ENCODE results near the gene STK32B.
A peak's percentile ranks its signal among the peaks of the same experiment; 100 is the strongest.

Gene STK32B

DNA sequence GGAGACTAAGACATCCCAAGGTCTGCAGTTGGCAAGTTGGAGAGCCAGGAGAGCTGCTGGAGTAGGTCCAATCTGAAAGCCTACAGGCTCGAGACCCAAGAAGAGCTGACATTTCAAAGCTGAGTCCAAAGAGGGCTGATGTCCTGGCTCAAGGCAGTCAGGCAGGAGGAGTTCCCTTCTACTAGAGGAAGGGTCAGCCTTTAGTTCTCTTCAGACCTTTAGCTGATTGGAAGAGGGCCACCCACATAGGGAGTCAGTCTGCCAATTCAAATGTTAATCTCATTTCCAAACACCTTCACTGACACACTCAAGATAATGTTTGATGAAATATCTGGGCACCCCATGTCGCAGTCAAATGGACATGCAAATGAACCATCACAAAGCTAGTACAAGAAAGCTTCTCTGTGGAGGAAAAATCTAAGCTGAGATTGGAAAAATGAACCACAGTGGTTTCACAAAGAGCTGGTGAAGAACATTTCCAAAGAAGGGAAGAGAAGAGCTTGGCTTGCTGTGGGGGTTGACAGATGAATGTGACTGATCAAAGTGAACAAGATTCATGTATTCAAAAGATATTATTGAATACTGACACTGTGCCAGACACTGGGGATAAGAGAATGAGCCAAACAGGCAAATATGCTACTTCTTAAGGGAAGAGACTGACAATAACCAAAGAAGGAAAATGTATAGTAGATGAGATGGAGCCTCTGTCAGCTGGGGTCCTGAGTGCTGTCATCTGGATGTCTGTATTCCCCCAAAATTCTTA, 61.2 kb downstream of the STK32B start:
- no peak for DNase-seq (ENCODE audit: low read depth, low spot score)
- H3K4me3 ChIP-seq (ENCODE audit: low read length), result no peak overlapping the region

DNA sequence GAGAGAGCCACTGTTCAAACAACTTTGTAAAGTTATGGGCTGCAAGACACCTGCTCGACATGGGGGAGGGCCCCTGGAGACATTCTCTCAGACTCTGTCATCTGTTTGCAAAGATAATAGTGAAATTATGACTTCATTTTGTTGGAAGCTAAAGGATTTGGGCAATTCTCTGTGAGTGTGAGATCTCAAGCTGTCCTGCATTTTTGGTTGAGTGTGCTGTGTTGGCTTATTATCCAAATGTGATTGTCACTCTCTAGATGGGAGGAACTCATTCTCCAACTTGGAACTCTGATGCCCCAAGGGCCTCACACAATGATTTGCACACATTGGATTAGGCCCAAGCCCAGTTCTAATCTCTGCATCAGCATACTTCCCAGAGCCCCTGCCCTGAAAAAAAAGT, 63.7 kb downstream of the STK32B start:
- DNase-seq (ENCODE audit: low read depth, low spot score), result no peak
- no peak overlapping the region for H3K4me3 ChIP-seq (ENCODE audit: low read length)

GRCh38 chr4:5118091-5118786, 67.0 kb downstream of the STK32B start:
- DNase-seq (ENCODE audit: low read depth, low spot score), result no peak
- H3K4me3 ChIP-seq (ENCODE audit: low read length), result no peak overlapping the region

DNA sequence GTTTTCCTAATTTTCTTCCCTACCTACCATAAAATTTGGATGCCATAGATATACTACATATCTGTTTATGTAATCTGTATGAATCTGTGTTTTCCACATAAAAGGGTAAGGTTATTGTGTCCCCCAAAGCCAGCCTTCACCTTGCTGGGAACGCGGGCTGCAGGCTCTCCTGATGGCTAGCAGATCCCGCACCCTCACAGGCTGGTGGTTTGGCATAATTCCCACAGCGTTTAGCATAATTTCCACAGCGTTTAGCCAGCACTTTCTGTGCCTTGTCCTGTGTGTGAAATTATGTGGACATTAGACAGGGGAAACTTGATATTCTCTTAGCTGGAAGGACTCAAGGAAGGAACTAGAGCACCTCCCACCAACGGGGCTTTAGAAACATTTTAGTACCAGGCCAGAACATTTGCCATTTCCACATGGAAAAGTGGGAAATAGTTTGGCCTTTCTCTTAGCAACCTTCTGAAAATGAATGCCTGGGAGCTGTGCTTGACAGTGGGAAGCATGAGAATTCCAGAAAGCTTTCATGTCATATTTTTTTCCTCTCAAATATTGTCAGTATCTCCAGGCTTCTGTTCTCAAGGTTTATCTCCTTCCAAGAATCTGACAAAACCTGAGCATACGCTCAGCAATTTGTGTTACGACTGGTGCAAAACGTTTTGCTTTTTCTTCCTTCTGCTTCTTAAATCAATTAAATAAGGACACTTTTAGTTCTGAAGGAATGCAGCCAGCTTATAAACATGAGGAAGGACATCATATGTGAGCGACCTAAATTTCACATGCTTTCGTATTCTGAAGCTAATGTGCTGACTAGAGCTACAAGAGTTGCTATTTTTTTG, 67.9 kb downstream of the STK32B start:
- DNase-seq (ENCODE audit: low read depth, low spot score), result no peak
- no peak overlapping the region for H3K4me3 ChIP-seq (ENCODE audit: low read length)

DNA sequence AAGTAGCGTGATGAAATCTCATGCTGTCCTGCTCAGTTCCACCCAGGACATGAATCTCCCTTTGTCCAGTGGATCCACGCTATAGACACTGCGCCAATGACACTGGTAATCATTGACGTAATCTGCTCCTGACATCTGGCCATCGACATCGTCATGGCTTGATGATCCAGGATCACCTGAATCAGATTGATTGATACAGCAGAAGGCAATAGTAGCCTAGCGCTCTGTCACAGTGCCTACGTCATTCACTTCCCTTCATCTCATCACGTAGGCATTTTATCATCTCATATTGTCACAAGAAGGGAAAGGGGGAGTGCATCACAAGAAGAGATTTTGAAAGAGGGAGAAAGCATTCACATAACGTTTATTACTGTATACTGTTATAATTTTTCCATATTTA, 68.8 kb downstream of the STK32B start:
- DNase-seq (ENCODE audit: low read depth, low spot score), result no peak

DNA sequence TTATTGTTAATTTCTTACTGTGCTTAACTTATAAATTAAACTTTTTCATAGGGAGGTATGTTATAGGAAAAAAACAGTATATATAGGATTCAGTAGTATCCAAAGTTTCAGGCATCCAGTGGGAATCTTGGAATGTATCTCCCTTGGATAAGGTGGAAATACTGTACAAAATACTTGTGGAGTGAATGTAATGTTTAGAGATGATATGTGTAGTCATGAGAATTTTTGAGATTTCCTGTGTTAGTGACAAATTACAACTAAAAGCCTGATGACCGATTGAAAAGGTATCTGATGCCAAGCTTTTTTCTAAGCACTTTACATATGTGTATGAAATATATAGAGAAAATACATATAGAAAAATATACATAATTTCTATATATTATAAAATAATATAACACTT, 69.2 kb downstream of the STK32B start:
- DNase-seq (ENCODE audit: low read depth, low spot score), result no peak
- no peak overlapping the region for H3K4me3 ChIP-seq (ENCODE audit: low read length)

More for the DNA sequence above, 68.8 kb downstream of the STK32B start:
- no peak overlapping the region for H3K4me3 ChIP-seq (ENCODE audit: low read length)

- H3K4me3 ChIP-seq (ENCODE audit: low read length), result no peak overlapping the region
- no peak for DNase-seq (ENCODE audit: low read depth, low spot score)
These were observed 70.8 kb downstream of the STK32B start for GRCh38 chr4:5122114-5122513.

DNA sequence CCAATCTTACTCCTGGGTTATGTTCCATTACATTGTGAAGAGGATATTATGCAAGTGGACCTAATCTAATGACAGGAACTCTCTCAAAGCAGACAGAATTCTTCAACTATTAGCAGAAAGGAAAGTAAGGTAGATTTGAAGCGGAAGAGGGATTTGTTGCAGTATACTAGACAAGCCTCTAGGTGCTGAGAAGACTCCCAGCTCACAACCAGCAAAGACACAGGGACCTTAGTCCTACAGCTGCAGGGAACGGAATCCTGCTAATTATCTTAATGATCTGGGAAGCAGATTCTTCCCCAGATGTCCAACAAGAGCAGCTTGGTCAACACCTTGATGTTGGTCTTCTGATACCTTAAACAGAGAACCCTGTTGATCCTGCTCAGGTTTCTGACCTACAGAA, 73.6 kb downstream of the STK32B start:
- no peak overlapping the region for H3K4me3 ChIP-seq (ENCODE audit: low read length)
- DNase-seq (ENCODE audit: low read depth, low spot score), result no peak

- DNase-seq (ENCODE audit: low read depth, low spot score), result no peak
- no peak overlapping the region for H3K4me3 ChIP-seq (ENCODE audit: low read length)
These were observed 74.0 kb downstream of the STK32B start for GRCh38 chr4:5125321-5125720.

GRCh38 chr4:5126231-5126630, 75.0 kb downstream of the STK32B start:
- no peak for DNase-seq (ENCODE audit: low read depth, low spot score)
- H3K4me3 ChIP-seq (ENCODE audit: low read length), result no peak overlapping the region

DNA sequence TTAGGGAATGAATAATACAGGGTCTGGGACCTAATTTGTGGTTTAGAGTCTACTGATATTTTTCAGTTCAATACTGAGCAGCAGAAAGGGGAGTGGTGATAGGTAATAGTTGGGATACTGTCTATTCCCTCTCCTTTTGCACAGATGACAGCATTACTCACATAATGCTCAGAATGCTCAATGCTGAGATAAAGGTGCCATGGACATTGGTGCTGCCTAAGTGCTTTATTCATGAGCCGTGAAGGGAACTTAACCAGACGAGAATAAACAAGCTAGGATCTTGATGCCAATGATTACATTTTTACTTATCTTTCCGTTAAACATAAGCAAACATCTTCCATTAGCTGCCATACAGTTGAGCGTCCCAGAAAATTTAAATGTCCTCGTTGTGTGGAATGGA, 75.6 kb downstream of the STK32B start:
- no peak for DNase-seq (ENCODE audit: low read depth, low spot score)

DNA sequence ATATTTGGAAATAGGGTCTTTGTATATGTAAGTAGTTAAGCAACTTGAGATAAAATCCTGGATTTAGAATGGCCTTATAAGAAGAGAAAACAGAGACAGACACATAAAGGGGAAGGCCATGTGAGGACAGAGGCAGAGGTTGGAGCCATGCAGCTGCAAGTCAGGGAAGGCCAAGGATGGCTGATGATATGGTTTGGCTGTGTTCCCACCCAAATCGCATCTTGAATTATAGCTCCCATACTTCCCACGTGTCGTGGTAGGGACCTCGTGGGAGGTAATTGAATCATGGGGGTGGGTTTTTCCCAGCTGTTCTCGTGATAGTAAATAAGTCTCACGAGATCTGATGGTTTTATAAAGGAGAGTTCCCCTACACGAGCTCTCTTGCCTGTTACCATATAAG, 76.3 kb downstream of the STK32B start:
- no peak overlapping the region for H3K4me3 ChIP-seq (ENCODE audit: low read length)
- no peak for DNase-seq (ENCODE audit: low read depth, low spot score)

More for the DNA sequence above, 75.6 kb downstream of the STK32B start:
- H3K4me3 ChIP-seq (ENCODE audit: low read length), result no peak overlapping the region

DNA sequence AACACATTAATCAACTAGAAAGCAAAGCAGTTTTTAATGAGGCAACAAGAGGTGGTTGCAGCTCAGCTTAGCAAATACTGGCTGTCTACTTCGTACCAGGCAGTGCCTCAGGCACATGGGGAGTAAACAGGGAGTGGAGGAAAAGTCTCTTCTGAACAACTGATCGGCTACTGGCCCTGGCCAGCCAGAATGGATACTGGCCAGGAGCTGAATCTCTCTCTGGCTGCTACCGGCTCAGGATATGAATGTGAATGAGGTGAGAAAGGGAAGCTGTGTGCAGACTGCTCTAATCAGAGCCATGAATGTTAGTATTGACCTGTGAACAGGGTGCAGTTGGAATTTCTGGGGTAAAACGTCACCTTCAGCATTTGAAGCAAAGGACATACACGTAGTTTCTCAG, 77.3 kb downstream of the STK32B start:
- DNase-seq (ENCODE audit: low read depth, low spot score), result no peak
- H3K4me3 ChIP-seq (ENCODE audit: low read length), result no peak overlapping the region

DNA sequence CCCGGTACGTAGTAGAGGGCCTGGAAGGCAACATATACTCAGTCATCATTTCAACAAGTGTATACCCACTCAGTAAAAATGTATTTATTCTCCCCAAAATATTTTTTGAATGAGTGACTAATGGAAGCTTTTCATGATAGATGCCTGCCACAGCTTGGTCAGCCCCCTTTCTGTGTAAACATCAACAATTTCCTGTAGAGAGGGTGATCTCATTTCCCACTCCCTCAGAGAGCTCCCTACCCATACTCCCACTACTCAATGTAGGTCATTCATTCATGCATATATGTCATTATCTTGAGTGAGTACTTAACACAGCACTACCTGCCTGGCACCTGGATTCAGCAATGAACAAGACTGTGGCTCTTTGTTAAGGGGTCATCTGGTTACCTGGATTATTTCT, 81.9 kb downstream of the STK32B start:
- H3K4me3 ChIP-seq (ENCODE audit: low read length), result no peak overlapping the region
- DNase-seq (ENCODE audit: low read depth, low spot score), result no peak

DNA sequence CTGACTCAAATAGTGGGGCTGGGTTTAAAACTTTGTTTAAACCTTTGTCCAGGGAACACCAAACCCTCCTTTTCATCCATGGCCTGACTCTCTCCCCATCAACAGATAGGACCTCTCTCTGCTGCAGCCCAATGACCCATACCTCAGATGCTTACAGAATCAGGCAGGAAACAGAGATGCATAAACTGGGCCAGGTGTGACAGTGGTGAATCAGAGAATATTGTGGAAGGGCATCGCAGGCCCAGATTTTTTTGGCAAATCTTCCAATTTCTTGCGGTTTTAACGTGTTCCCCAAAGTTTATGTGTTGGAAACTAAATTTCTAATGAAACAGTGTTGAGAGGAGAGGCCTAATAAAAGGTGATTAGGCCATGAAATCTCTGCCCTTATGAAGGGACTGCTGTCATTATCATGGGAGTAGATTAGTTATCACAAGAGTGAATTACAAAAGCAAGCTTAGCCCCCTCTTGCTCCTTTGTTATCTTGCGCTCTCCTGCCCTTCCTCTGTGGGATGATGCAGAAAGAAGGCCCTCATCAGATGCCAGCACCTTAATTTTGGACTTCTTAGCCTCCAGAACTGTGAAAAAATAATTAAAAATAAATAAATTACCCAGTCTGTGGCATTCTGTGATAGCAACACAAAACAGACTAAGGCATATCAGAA, 82.8 kb downstream of the STK32B start:
- no peak for DNase-seq (ENCODE audit: low read depth, low spot score)
- no peak overlapping the region for H3K4me3 ChIP-seq (ENCODE audit: low read length)

DNA sequence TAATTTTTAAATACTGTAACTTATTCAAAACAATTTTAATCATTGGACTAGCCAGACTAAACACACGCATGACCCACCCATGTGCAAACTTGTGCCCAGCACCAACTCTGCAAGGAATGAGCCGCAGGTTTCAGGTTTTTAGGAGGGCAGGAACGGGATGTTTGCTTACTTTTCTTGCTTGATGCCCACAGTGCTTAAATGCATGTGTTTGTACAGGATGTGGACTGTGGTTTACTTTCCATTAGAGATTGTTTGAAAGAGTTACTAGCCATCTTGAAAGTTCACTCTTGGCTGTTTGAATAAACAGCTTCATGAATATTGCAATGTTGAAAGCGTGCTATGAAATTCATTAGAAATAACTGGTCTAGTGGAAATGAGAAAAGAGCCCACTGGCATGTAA, 83.3 kb downstream of the STK32B start:
- no peak overlapping the region for H3K4me3 ChIP-seq (ENCODE audit: low read length)
- DNase-seq (ENCODE audit: low read depth, low spot score), result peak; percentile 37

- H3K4me3 ChIP-seq (ENCODE audit: low read length), result no peak overlapping the region
- no peak for DNase-seq (ENCODE audit: low read depth, low spot score)
These were observed 85.9 kb downstream of the STK32B start for GRCh38 chr4:5137226-5137625.

DNA sequence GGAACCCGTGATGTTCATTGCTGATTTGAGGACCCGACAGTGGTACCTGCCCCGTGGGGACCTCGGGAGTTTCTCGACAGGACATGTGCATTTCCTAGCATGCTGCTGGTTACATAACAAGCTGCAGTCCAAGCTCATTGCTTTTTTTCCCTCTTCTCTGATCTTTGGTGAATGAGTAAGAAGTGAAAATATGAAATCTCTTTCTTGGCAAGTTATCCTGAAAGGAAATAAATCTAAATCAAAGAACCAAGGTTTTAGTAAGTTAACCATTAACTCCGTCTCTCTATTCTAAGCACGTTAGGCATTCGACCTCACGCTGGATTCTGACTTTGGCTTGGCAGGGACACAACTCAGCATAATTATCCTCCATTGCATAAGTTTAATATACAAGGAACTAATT, 86.6 kb downstream of the STK32B start:
- no peak for DNase-seq (ENCODE audit: low read depth, low spot score)
- H3K4me3 ChIP-seq (ENCODE audit: low read length), result no peak overlapping the region

GRCh38 chr4:5138389-5138788, 87.1 kb downstream of the STK32B start:
- DNase-seq (ENCODE audit: low read depth, low spot score), result no peak

DNA sequence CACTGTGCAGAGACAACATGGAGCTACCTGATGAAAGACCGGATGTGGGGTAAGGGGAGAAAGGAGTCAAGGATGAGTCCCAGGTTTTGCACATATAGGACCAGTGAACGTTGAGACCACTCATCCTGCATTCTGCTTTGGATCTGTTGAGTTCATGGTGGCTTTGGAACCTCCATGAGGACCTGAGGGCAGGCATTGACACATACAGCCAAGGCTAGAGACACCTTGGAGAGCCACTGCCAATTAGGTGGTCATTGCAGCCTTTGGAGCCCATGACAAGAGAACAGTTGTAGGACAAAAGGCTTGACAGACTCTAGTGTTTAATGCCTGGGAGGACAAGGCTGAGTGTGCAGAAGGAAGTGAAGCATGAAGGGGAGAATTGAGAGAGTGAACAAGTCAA, 87.9 kb downstream of the STK32B start:
- no peak overlapping the region for H3K4me3 ChIP-seq (ENCODE audit: low read length)
- DNase-seq (ENCODE audit: low read depth, low spot score), result no peak

More at GRCh38 chr4:5138389-5138788, 87.1 kb downstream of the STK32B start:
- H3K4me3 ChIP-seq (ENCODE audit: low read length), result no peak overlapping the region
